ENCODE data around the gene SFXN5. TPM values are rescaled to one million over a fixed set of nuclear protein-coding genes. Genes with fewer than 3 reads are reported as not detected.
A peak's percentile ranks its signal among the peaks of the same experiment; 100 is the strongest.
"Not testable (repeated sequence)": the region's sequence is repeated elsewhere in the genome, so short reads cannot be mapped to it uniquely, and the experiment has no call there.

SFXN5 gene
- polyA plus RNA-seq, 3 donors from 2014 or later = 2.4 to 4.5 (median 3.3) TPM

DNA sequence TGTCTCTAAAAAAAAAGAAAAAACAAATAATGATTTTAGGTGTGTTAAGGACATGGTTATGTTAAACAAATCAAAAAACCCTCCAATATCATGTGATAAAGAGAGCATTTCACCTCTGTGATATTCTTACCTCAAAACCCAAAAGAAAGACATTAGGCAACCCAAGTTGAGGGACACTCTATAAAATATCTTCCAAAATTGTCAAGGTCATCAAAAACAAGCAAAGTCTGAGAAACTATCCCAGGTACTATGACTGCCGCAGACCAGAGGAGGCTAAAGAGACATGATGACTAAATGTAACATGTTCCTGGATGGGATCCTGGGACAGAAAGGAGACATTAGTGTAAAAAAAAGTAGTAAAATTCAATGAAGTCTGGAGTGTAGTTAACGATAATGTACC is 4.5 kb downstream of the SFXN5 start:
- Mint-ChIP-seq H3K36me3 (peaks cover 0 to 6% (median 0%) of the 10 kb centered on the region in 3 donors), H3K27ac (peak overlapping the region in 1 of 6 donors; percentile 2), H3K4me1 (peaks cover 29 to 42% of the 10 kb centered on the region in 2 donors), H3K9me3 (no peaks in the 10 kb centered on the region), H3K4me3 (no peak overlapping the region), H3K27me3 (ENCODE audit: low read depth in 3 of 3) (peaks cover 10 to 19% (median 16%) of the 10 kb centered on the region in 3 donors)
- DNase-seq = no peak

- H3K27ac Mint-ChIP-seq; DNase-seq; H3K9me3 Mint-ChIP-seq; H3K4me3 Mint-ChIP-seq; H3K27me3 Mint-ChIP-seq (ENCODE audit: low read depth in 3 of 3); H3K36me3 Mint-ChIP-seq: not testable (repeated sequence)
- H3K4me1 Mint-ChIP-seq = peaks cover 20 to 32% of the 10 kb centered on the region in 2 donors
These were observed 6.4 kb downstream of the SFXN5 start for GRCh38 chr2:73065070-73065469.

- Mint-ChIP-seq H3K4me3 (no peak overlapping the region), H3K27ac (peak overlapping the region in 1 of 6 donors; percentile 23), H3K9me3 (no peaks in the 10 kb centered on the region), H3K4me1 (peaks cover 12 to 29% of the 10 kb centered on the region in 2 donors), H3K27me3 (ENCODE audit: low read depth in 3 of 3) (peaks cover 0 to 3% (median 0%) of the 10 kb centered on the region in 3 donors), H3K36me3 (peaks cover 0 to 6% (median 0%) of the 10 kb centered on the region in 3 donors)
- DNase-seq = no peak
These were observed 7.3 kb downstream of the SFXN5 start for GRCh38 chr2:73063909-73064875.

GRCh38 chr2:73063472-73063871 is 8.0 kb downstream of the SFXN5 start:
- Mint-ChIP-seq H3K4me3 (no peak overlapping the region), H3K4me1 (peaks cover 9 to 22% of the 10 kb centered on the region in 2 donors), H3K27me3 (ENCODE audit: low read depth in 3 of 3) (peaks cover 0 to 3% (median 0%) of the 10 kb centered on the region in 3 donors), H3K36me3 (peaks cover 0 to 6% (median 0%) of the 10 kb centered on the region in 3 donors), H3K27ac (no peak overlapping the region), H3K9me3 (no peaks in the 10 kb centered on the region)
- no peak for DNase-seq

GRCh38 chr2:73059106-73059505 is 12.4 kb downstream of the SFXN5 start:
- Mint-ChIP-seq H3K36me3 (peaks cover 8 to 25% (median 18%) of the 10 kb centered on the region in 3 donors), H3K4me1 (peaks cover 0 to 6% of the 10 kb centered on the region in 2 donors), H3K4me3 (no peak overlapping the region), H3K27me3 (ENCODE audit: low read depth in 3 of 3) (no peaks in the 10 kb centered on the region), H3K9me3 (peaks cover 0 to 3% (median 0%) of the 10 kb centered on the region in 6 donors), H3K27ac (no peak overlapping the region)
- no peak for DNase-seq

DNA sequence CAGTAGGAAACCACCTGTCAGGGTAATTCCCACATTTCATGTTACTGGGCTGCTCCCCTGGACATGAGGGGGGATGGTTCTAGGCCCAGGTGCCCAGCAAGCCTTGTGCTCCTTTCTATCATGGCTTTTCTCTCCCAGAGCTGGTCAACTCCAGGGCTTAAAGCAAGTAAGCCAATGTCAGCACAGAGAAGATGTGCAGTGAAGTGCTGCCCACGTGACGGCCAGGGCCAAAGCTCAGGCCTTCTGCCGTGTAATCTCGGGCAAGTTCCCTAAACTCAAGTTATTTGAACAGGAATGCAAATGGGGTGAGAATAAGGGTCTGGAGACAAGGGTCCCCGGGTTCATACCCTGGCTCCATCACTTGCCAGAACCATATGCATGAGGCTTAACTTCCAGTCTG is 16.5 kb downstream of the SFXN5 start:
- Mint-ChIP-seq H3K36me3 (peaks cover 8 to 22% (median 19%) of the 10 kb centered on the region in 3 donors), H3K4me3 (no peak overlapping the region), H3K4me1 (peaks cover 0 to 5% of the 10 kb centered on the region in 2 donors), H3K27me3 (ENCODE audit: low read depth in 3 of 3) (peaks cover 0 to 2% (median 0%) of the 10 kb centered on the region in 3 donors), H3K9me3 (peaks cover 0 to 3% (median 0%) of the 10 kb centered on the region in 6 donors), H3K27ac (no peak overlapping the region)
- DNase-seq = no peak

- peaks cover 8 to 22% (median 19%) of the 10 kb centered on the region in 3 donors for H3K36me3 Mint-ChIP-seq
- no peak overlapping the region for H3K27ac Mint-ChIP-seq
- H3K4me1 Mint-ChIP-seq = no peaks in the 10 kb centered on the region
- H3K4me3 Mint-ChIP-seq = no peak overlapping the region
- peaks cover 0 to 3% (median 0%) of the 10 kb centered on the region in 3 donors for H3K27me3 Mint-ChIP-seq (ENCODE audit: low read depth in 3 of 3)
- no peak for DNase-seq
- H3K9me3 Mint-ChIP-seq = peaks cover 0 to 3% (median 0%) of the 10 kb centered on the region in 6 donors
These were observed 18.0 kb downstream of the SFXN5 start for GRCh38 chr2:73053316-73054114.

DNA sequence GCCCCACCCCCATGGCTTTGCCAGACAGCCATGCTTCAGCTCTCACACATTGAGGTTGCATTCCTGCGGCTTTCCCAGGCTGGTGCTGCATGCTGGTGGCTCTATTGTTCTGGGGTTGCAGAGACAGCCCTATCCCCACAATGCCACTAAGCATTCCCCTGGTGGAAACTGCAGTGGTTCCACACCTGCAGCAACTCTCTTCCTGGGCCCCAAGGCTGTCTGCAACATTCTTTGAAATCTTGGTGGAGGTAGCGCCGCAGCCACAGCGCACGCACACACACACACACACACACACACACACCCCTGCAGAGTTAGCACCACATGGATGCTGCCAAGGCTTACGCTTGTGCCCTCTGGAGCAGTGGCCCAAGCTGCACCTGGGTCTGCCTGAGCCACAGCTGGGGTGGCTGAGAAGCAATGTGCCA is 21.4 kb downstream of the SFXN5 start:
- Mint-ChIP-seq H3K27me3 (ENCODE audit: low read depth in 3 of 3) (peaks cover 0 to 3% (median 0%) of the 10 kb centered on the region in 3 donors), H3K4me1 (no peaks in the 10 kb centered on the region), H3K36me3 (peaks cover 0 to 6% (median under 1%) of the 10 kb centered on the region in 3 donors), H3K27ac (no peak overlapping the region), H3K4me3 (no peak overlapping the region), H3K9me3 (peaks cover 0 to under 1% (median 0%) of the 10 kb centered on the region in 6 donors)
- no peak for DNase-seq

DNA sequence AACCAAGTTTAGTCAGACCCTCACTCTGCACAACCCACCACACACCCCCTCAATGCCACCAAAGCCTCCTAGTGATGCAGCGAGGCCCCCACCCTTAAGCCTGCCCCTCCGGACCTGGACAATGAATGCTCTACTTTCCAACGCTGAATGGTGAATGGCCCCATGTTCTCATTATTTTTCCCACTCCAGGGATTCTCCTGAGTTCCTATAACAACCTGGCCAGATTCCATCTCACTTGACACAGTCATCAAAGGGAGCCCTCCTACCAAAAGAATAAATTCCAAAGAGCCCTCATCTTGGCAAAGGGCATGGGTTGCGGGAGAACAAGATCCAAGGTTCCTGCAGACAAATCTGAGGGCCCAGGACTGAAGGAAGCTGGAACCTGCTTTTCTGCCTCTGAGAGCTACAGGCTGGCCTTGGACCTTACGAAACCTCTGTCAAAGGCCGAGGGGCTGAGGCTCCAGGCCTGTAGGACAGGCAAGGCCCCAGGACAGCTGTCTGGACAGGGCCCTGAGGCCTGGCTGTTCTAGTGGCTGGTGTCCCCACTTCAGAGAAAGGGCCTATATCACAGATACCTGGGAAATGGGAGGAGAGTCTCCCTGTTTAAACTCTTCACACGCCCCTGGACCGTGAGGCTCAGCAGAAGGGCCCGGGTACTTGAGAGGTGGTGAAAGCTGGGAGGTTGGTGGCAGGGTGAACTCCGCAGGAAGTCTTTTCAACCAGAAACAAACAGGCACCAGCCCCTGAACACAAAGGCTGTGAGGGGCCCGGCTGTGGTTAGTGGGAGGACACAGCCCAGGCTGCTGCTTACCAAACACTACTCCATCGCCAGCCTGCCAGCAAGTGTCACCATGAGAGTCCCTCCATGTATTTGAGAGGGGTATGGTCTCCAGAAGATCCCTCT is 27.3 kb downstream of the SFXN5 start:
- Mint-ChIP-seq H3K36me3 (peaks cover 0 to 4% (median 4%) of the 10 kb centered on the region in 3 donors), H3K27me3 (ENCODE audit: low read depth in 3 of 3) (no peaks in the 10 kb centered on the region), H3K4me1 (peaks cover 0 to 5% of the 10 kb centered on the region in 2 donors), H3K4me3 (no peak overlapping the region), H3K27ac (peak overlapping the region in 2 of 6 donors; percentile 27 to 64), H3K9me3 (no peaks in the 10 kb centered on the region)
- DNase-seq = no peak

DNA sequence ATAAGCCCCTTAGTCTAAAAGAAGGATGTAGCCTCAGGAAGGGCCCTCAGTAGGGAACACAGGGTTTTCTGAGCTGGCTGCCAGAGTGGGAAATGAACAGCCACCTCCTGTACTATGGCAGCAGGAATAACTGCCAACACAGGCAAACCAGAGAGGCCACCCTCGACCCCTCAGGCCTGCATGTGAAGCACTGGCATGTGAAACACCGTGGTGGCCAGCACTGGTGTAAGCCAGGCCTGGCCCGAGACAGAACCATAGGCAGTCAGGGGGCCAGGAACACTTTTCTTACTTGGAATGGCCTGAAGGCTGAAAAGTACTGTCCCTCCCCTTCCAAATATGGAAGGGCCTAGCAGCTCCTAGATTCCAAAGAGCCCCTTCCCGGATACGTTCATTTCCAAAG is 28.2 kb downstream of the SFXN5 start:
- H3K4me1 Mint-ChIP-seq = peaks cover 0 to 5% of the 10 kb centered on the region in 2 donors
- H3K4me3 Mint-ChIP-seq = no peak overlapping the region
- H3K27me3 Mint-ChIP-seq (ENCODE audit: low read depth in 3 of 3) = no peaks in the 10 kb centered on the region
- DNase-seq = no peak
- no peak overlapping the region for H3K27ac Mint-ChIP-seq
- H3K36me3 Mint-ChIP-seq = peaks cover 0 to 4% (median 4%) of the 10 kb centered on the region in 3 donors
- H3K9me3 Mint-ChIP-seq = no peaks in the 10 kb centered on the region

DNA sequence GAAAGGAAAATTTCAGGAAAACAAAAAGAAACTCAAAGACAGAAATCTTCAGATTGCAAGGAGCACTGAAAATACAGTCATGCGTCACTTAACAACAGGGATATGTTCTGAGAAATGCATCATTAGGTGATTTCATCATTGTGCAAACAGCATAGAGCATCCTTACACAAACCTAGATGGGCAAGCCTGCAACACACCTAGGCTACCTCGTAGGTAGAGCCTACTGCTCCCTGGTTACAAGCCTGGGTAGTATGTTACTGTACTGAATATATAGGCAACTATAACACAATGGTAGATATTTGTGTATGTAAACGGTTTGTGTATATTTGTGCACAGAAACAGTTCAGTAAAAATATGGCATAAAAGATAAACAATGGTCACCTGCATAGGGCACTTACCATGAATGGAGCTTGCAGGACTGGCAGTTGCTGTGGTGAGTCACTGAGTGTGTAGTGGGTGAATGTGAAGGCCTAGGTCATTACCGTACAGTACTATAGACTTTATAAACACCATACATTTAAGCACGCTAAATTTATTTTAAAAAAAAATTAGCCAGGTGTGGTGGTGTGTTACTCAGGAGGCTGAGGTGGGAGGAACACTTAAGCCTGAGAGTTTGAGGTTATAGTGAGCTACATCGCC is 33.4 kb downstream of the SFXN5 start:
- Mint-ChIP-seq H3K27me3 (ENCODE audit: low read depth in 3 of 3) (no peaks in the 10 kb centered on the region), H3K36me3 (peaks cover 3 to 4% (median 4%) of the 10 kb centered on the region in 3 donors)

DNA sequence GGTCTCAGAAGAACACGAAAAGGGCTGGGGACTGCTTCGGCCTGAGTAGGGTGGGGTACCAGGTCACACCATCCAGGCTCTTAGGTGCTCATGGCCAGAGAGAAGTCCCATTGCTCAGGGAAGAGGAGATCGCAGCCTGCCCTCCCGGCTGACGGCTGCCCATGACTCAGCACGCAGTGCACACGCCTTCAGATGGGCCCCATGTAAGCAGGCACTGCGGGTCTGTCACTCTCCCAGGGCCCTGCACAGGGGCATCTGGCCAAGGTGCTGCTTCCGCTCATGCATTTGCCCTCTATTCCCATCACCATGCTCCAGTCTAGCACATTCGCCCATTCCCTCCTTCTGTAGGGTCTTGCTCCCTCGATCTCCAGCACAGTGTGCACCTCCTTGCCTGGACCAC is 34.7 kb downstream of the SFXN5 start:
- no peaks in the 10 kb centered on the region for H3K27me3 Mint-ChIP-seq (ENCODE audit: low read depth in 3 of 3)
- no peaks in the 10 kb centered on the region for H3K4me1 Mint-ChIP-seq
- H3K9me3 Mint-ChIP-seq = no peaks in the 10 kb centered on the region
- H3K36me3 Mint-ChIP-seq = peaks cover 3 to 4% (median 4%) of the 10 kb centered on the region in 3 donors
- DNase-seq = no peak
- no peak overlapping the region for H3K27ac Mint-ChIP-seq
- no peak overlapping the region for H3K4me3 Mint-ChIP-seq

More for the DNA sequence above, 33.4 kb downstream of the SFXN5 start:
- no peak for DNase-seq
- no peaks in the 10 kb centered on the region for H3K9me3 Mint-ChIP-seq
- no peak overlapping the region for H3K27ac Mint-ChIP-seq
- no peak overlapping the region for H3K4me3 Mint-ChIP-seq
- no peaks in the 10 kb centered on the region for H3K4me1 Mint-ChIP-seq
